Ectodermal cell (in vitro differentiated cells): Measurements from ENCODE around the gene CAPG.

Experiments used
- H3K27ac ChIP-seq: 2 replicates; pipeline ENCODE4 v1.7.0; 2013; ENCODE audit warnings: mild to moderate bottlenecking, low read depth, low read length; ENCODE audit not compliant: insufficient read depth, poor library complexity, severe bottlenecking
- H3K27me3 ChIP-seq: 2 replicates; pipeline ENCODE4 v1.7.0; 2013; ENCODE audit warnings: mild to moderate bottlenecking, low read length; ENCODE audit not compliant: insufficient read depth, control insufficient read depth, poor library complexity, severe bottlenecking
- H3K36me3 ChIP-seq: one replicate; pipeline ENCODE4 v1.7.0; 2013; ENCODE audit warnings: low read length; ENCODE audit not compliant: control insufficient read depth, insufficient read depth
- H3K4me1 ChIP-seq: one replicate; pipeline ENCODE4 v1.7.0; 2013; ENCODE audit warnings: low read length; ENCODE audit not compliant: control insufficient read depth, insufficient read depth
- H3K4me3 ChIP-seq: 2 replicates; pipeline ENCODE4 v1.7.0; 2013; ENCODE audit warnings: low read depth, low read length, control low read depth; ENCODE audit not compliant: insufficient read depth
- H3K9me3 ChIP-seq: 2 replicates; pipeline ENCODE4 v1.7.0; 2013; ENCODE audit warnings: mild to moderate bottlenecking, low read length, moderate library complexity; ENCODE audit not compliant: control insufficient read depth
- WGBS, 2 experiments: methylation state at CpG; one replicate each; pipeline ENCODE4 v1.1.7; 2013; ENCODE audit warnings: missing lambda C conversion rate in 2 of 2; 5-methylcytosine and 5-hydroxymethylcytosine counted together

The CAPG gene

GRCh38 chr2:85439025-85439472 is 28.9 kb upstream of the CAPG start:
- Histone ChIP-seq H3K36me3 (no peaks in the 10 kb centered on the region), H3K9me3 (no peaks in the 10 kb centered on the region), H3K27me3 (peaks cover 11% of the 10 kb centered on the region), H3K27ac (no peak overlapping the region), H3K4me1 (peaks cover 22% of the 10 kb centered on the region), H3K4me3 (no peak overlapping the region)
- WGBS, 2 experiments: 95 to 96% methylated on average over 5 to 6 of the region's 6 CpGs

- 45 to 47% methylated on average over 19 of the region's 19 CpGs for WGBS, 2 experiments
- Histone ChIP-seq H3K36me3 (no peaks in the 10 kb centered on the region), H3K27ac (no peak overlapping the region), H3K4me1 (peaks cover 27% of the 10 kb centered on the region), H3K27me3 (peaks cover 11% of the 10 kb centered on the region), H3K4me3 (peak overlapping the region; percentile 36), H3K9me3 (no peaks in the 10 kb centered on the region)
Measured at GRCh38 chr2:85438201-85439024, 28.2 kb upstream of the CAPG start.

DNA sequence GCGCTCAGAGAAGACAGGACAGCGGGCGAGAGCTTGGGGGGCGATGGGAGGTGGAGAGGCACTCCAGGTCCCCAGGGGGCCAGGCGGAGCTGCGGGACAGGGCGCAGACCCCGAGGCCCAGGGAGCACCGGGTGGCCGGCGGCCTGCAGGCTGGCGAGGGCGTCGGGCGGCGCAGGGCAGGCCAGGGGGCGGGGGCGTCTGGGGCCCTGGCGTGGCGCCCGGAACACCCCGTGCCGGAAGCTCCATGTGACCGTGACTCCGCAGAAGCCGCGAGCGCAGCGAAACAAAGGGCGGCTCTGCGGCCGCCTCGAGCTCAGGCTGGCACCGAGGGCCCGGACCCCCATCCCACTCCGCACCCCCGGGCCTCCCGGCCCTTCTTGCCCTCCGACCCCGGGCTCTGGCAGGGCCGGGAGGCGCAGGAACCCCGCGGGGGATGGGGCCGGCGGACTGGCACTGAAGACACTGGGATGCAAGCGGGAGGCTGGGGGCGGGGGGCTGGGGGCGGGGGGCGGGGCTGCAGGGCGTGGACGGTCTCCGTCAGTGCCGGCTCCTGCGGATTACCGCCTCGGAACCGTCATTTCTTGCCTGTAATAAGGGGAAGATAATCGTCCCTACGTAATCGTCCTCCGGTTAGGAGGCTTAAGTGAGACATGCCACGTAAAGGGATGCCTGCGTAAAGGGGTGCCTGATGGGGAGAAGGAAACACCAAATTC is 27.5 kb upstream of the CAPG start:
- H3K27ac ChIP-seq: no peak overlapping the region

GRCh38 chr2:85436836-85437487 is 26.8 kb upstream of the CAPG start:
- WGBS, 2 experiments: 75 to 83% methylated on average over 9 of the region's 10 CpGs
- H3K36me3 ChIP-seq: no peaks in the 10 kb centered on the region
- H3K4me3 ChIP-seq: peak overlapping the region; percentile 36
- no peak overlapping the region for H3K27ac ChIP-seq
- no peaks in the 10 kb centered on the region for H3K9me3 ChIP-seq
- peaks cover 11% of the 10 kb centered on the region for H3K27me3 ChIP-seq
- peaks cover 37% of the 10 kb centered on the region for H3K4me1 ChIP-seq

More for the DNA sequence above, 27.5 kb upstream of the CAPG start:
- Histone ChIP-seq H3K4me1 (peaks cover 35% of the 10 kb centered on the region), H3K36me3 (no peaks in the 10 kb centered on the region), H3K27me3 (peaks cover 11% of the 10 kb centered on the region), H3K4me3 (peak overlapping the region; percentile 36), H3K9me3 (no peaks in the 10 kb centered on the region)
- WGBS, 2 experiments: 5% methylated on average over 64 of the region's 64 CpGs

DNA sequence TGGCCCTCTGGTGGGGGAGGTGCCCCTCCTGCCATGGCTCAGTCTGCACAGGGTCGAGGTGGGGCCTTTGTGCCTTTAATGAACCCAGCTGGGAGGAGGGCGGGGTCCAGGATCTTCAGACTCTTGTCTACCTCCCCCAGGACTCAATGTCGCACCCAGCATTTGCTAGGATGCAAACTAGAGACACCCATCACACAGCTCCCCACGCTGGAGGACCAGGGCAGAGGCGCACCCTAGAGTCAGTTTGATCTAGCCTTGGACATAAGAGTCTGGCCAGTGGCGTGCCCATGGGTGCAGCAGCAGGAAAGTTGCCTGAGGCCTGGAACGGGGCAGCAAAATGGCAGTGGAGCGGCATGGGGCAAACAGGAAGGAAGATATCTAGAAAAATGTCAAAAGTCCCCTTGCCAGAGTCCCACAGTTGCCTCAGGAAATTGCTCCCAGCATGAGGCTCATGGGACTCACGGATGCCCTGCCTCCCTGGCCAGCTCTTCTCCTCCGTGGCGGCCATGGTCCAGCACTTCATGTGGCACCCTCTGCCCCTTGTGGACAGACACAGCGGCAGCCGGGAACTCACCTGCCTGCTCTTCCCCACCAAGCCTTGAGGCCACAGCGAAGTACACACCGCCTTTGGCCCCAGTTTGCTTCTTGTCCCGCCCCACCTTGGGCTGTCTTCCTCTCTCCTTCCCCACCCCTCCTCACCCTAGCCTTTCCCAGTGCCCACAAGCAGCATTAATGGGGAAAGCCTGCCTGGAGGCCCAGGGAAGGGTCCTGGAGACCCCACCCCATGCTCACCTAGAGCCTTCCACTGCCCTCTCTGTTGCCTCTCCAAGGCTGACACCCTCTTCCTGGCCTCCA is 26.0 kb upstream of the CAPG start:
- no peaks in the 10 kb centered on the region for H3K36me3 ChIP-seq
- WGBS, 2 experiments: 90 to 92% methylated on average over 16 of the region's 16 CpGs
- H3K27me3 ChIP-seq: peaks cover 11% of the 10 kb centered on the region
- no peak overlapping the region for H3K4me3 ChIP-seq
- H3K27ac ChIP-seq: no peak overlapping the region
- H3K4me1 ChIP-seq: peaks cover 45% of the 10 kb centered on the region
- H3K9me3 ChIP-seq: no peaks in the 10 kb centered on the region

DNA sequence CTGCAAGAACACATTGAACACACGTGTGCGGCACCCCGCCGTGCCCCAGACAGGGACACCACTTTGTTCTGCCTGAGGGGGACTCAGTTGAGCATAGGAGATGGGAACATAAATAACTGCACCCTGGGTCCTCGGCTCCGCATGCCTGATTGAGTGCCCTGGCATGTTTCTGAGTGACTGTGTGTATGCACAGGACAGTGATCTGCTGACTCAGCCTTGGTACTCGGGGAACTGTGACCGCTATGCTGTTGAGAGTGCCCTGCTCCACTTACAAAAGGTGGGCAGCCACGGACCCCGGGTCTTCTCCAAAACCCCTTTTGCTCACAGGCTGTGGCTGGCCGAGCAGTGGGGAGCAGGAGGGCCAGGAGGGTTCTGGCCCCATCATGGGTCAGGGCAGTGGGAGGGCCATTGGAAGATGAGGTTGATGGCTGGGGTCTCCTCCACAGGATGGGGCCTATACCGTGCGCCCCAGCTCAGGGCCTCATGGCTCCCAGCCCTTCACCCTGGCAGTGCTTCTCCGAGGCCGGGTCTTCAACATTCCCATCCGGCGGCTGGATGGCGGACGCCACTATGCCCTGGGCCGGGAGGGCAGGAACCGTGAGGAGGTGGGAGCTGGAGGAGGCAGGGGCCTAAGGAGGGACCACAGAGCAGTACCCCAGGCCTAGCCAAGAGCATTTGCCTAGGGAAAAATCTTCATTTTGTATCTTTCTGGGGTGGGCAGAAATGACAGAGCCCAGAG is 25.2 kb upstream of the CAPG start:
- Histone ChIP-seq H3K36me3 (no peaks in the 10 kb centered on the region), H3K9me3 (no peaks in the 10 kb centered on the region), H3K27me3 (peaks cover 11% of the 10 kb centered on the region), H3K4me1 (peaks cover 47% of the 10 kb centered on the region), H3K27ac (no peak overlapping the region), H3K4me3 (no peak overlapping the region)
- 95 to 96% methylated on average over 21 of the region's 21 CpGs for WGBS, 2 experiments

- Histone ChIP-seq H3K4me1 (peaks cover 54% of the 10 kb centered on the region), H3K27me3 (peaks cover 11% of the 10 kb centered on the region), H3K4me3 (no peak overlapping the region), H3K9me3 (no peaks in the 10 kb centered on the region), H3K36me3 (no peaks in the 10 kb centered on the region), H3K27ac (no peak overlapping the region)
- 87 to 88% methylated on average over 7 of the region's 8 CpGs for WGBS, 2 experiments
Measured at GRCh38 chr2:85434696-85435095, 24.5 kb upstream of the CAPG start.

DNA sequence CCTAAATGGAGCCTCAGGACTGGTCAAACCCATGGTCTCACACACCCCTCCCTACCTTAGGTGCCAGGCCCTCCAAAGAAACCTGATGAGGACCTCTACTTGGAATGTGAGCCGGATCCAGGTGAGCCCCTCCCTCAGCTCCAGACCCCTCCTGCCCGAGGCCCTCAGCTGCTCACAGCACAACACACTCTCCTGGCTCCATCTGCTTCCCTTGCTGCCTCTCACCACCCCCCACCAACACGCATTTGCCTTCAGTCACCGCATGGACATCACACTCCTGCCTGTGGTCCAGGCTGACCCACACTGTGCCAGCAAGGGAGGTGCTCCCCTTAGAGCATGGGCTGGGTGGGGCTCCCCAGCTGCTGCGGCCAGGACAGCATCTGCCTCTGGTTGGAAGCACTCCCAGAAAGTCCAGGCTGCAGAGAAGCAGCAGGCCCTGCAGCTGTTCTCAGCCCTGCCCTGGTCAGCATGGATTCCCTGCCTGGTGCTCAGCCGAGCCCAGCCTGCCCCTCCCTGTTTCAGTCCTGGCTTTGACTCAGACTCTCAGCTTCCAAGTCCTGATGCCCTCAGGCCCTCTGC is 23.4 kb upstream of the CAPG start:
- Histone ChIP-seq H3K4me3 (no peak overlapping the region), H3K4me1 (peaks cover 55% of the 10 kb centered on the region), H3K9me3 (no peaks in the 10 kb centered on the region), H3K27ac (no peak overlapping the region), H3K36me3 (no peaks in the 10 kb centered on the region), H3K27me3 (peaks cover 11% of the 10 kb centered on the region)
- 63 to 75% methylated on average over 6 of the region's 6 CpGs for WGBS, 2 experiments
